GM12872 (cell line): ENCODE measurements around the gene PON1.

Source experiments
- CTCF ChIP-seq: IDR thresholded peaks from 3 replicates; pipeline ENCODE4 v1.5.1; 2011; ENCODE audit warnings: low read depth, mild to moderate bottlenecking, low read length, moderate library complexity; ENCODE audit not compliant: insufficient read depth

Gene PON1

GRCh38 chr7:95324431-95324830, at the start of gene PON1:
Gene PON1, minus strand, starts transcription at chr7:95324532. Its CDS starts 57 bp downstream, at chr7:95324475.
- TF ChIP-seq CTCF, result no peak

- TF ChIP-seq CTCF, result 0 out of 3 replicates have a peak, but pooled peaks have one; percentile 7
Observed at GRCh38 chr7:95373323-95373722, 49.0 kb upstream of the PON1 start.

DNA sequence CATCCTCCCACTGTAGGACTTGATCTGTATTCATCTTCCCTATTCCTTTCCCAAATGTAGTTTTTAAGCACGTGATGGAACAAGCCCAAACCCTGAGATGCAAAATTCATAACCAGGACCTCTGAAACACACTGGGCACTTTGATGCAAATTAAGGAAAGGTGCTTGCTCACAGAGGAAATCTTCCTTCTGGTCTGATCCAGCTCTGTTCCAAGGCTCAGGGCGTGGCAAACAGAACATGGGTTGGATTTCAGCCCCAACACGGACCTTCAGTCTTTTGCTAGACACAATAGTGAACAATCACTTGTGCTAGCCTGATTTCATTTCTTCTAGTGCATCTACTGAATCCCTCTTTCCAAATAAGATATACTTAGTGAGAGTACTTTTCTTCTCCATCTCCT, 43.9 kb upstream of the PON1 start:
- TF ChIP-seq CTCF, result no peak

DNA sequence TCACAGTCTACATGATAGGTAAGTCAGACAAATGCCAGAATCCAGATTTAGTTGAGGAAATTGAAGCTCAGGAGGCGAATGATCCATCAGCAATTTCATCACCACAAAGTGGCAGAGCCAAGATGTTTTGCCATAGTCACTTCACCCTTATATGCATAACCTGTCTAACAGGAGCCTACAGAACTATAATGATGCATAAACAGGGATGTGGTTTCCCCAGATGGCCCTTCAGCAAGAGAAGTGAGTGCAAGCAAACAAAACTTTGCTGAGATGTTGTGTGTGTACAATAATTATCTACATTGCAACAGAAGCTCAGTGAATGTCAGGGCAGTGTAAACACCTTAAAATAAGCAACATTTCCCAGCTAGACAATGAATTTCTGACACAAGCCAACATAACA, 43.3 kb upstream of the PON1 start:
- no peak for TF ChIP-seq CTCF

DNA sequence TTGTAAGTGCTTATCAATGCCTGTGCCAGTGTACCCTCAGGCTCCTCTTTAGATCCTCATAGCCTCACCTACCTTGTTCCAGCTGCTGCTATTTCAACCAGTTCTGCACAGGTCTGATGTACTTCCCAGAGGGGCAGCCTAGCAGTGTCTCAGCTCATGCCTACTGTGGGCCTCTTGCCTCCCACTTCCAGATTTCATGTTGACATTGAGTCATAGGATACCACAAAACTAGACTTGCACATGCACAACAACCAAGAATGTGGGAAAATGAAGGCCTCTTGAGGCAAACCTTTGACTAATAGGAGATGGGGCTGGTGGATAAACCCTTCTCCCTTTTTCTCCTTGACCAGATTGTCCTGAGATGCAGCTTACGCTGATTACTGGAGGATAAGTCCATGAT, 40.8 kb upstream of the PON1 start:
- no peak for TF ChIP-seq CTCF

DNA sequence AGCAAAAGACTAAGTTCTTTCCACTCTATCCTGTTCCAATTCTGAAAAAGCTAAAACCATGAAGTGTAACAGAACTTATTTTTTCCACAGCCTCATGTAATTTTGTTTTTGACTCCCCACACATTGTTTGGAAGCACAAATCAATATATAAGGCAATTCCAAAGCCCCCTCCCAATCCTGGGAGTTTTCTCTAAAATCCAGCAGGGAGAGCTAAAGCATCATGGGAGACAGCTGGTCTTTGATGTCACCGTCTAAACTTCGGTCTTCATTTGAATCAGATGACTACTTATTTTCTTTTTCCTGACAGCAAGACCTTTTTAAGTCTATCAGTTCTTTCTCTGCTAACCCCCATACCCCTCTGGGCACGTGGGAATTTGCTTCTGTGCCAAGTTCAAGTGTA, 33.3 kb upstream of the PON1 start:
- no peak for TF ChIP-seq CTCF

GRCh38 chr7:95342642-95343307, 18.4 kb upstream of the PON1 start:
- TF ChIP-seq CTCF, result no peak
